ENCODE measurements around the gene PTGFR.

Gene PTGFR

GRCh38 chr1:78490861-78491450, at the start of gene PTGFR:
Gene PTGFR, plus strand, starts transcription at chr1:78490974. Its CDS starts 1,770 bp downstream, at chr1:78492744.
- no peak for DNase-seq

GRCh38 chr1:78441921-78442320, 48.9 kb upstream of the PTGFR start:
- no peak for DNase-seq

- DNase-seq: no peak
Measured at GRCh38 chr1:78447086-78447485, 43.7 kb upstream of the PTGFR start.

- DNase-seq: no peak
Measured at GRCh38 chr1:78464449-78464891, 26.3 kb upstream of the PTGFR start.

- DNase-seq: no peak
Measured at GRCh38 chr1:78465143-78465542, 25.6 kb upstream of the PTGFR start.

- DNase-seq: no peak
Measured at GRCh38 chr1:78468521-78468920, 22.3 kb upstream of the PTGFR start.

GRCh38 chr1:78469576-78469975, 21.2 kb upstream of the PTGFR start:
- no peak for DNase-seq

- no peak for DNase-seq
Measured at GRCh38 chr1:78471890-78472620, 18.7 kb upstream of the PTGFR start.

- no peak for DNase-seq
Measured at GRCh38 chr1:78472851-78473496, 17.8 kb upstream of the PTGFR start.

- DNase-seq: no peak
Measured at GRCh38 chr1:78474092-78474491, 16.7 kb upstream of the PTGFR start.

GRCh38 chr1:78475888-78476610, 14.7 kb upstream of the PTGFR start:
- DNase-seq: no peak

GRCh38 chr1:78483903-78484302, 6.9 kb upstream of the PTGFR start:
- no peak for DNase-seq

- DNase-seq: no peak
Measured at GRCh38 chr1:78491451-78492071, 787 bp downstream of the PTGFR start.

GRCh38 chr1:78492386-78492950, 1.7 kb downstream of the PTGFR start:
- DNase-seq: no peak

- DNase-seq: no peak
Measured at GRCh38 chr1:78493451-78493850, 2.7 kb downstream of the PTGFR start.

GRCh38 chr1:78497201-78497600, 6.4 kb downstream of the PTGFR start:
- DNase-seq: no peak

GRCh38 chr1:78500529-78500928, 9.8 kb downstream of the PTGFR start:
- no peak for DNase-seq

GRCh38 chr1:78501203-78501602, 10.4 kb downstream of the PTGFR start:
- no peak for DNase-seq

GRCh38 chr1:78511334-78511733, 20.6 kb downstream of the PTGFR start:
- no peak for DNase-seq

- no peak for DNase-seq
Measured at GRCh38 chr1:78516716-78517115, 25.9 kb downstream of the PTGFR start.

GRCh38 chr1:78519446-78519845, 28.7 kb downstream of the PTGFR start:
- DNase-seq: no peak

- no peak for DNase-seq
Measured at GRCh38 chr1:78520216-78520615, 29.4 kb downstream of the PTGFR start.

GRCh38 chr1:78520843-78521242, 30.1 kb downstream of the PTGFR start:
- no peak for DNase-seq
